Immature natural killer cell (primary cell): Measurements from ENCODE around the gene SH3BP5. TPM values are rescaled to one million over a fixed set of nuclear protein-coding genes. Genes with fewer than 3 reads are reported as not detected.

ENCODE experiments used
- DNase-seq, 3 donors: peaks; one replicate each; pipeline ENCODE4 v3.0.0; 2022; ENCODE audit warnings: mixed read lengths in 1 of 3
- H3K27ac Mint-ChIP-seq, 6 donors: one replicate each; pipeline ENCODE4 v1.8.0; 2020; ENCODE audit warnings: mixed read lengths in 6 of 6, mild to moderate bottlenecking in 5 of 6, inconsistent platforms in 4 of 6, moderate library complexity in 3 of 6
- H3K27me3 Mint-ChIP-seq, 3 donors: one replicate each; pipeline ENCODE4 v1.8.0; 2020 to 2021; ENCODE audit warnings: low read depth in 3 of 3, mild to moderate bottlenecking in 3 of 3, mixed read lengths in 3 of 3, moderate library complexity in 3 of 3, inconsistent platforms in 1 of 3
- H3K36me3 Mint-ChIP-seq, 3 donors: one replicate each; pipeline ENCODE4 v1.8.0; 2020; ENCODE audit warnings: mixed read lengths in 3 of 3, inconsistent platforms in 2 of 3, mild to moderate bottlenecking in 2 of 3
- H3K4me1 Mint-ChIP-seq, 2 donors: one replicate each; pipeline ENCODE4 v1.8.0; 2020; ENCODE audit warnings: inconsistent platforms in 2 of 2, mild to moderate bottlenecking in 2 of 2, mixed read lengths in 2 of 2, moderate library complexity in 1 of 2
- H3K4me3 Mint-ChIP-seq, 5 donors: one replicate each; pipeline ENCODE4 v1.8.0; 2020; ENCODE audit warnings: mild to moderate bottlenecking in 5 of 5, mixed read lengths in 5 of 5, inconsistent platforms in 3 of 5, moderate library complexity in 3 of 5
- H3K9me3 Mint-ChIP-seq, 6 donors: one replicate each; pipeline ENCODE4 v1.8.0; 2020; ENCODE audit warnings: mild to moderate bottlenecking in 6 of 6, mixed read lengths in 6 of 6, inconsistent platforms in 4 of 6, moderate library complexity in 3 of 6
- polyA plus RNA-seq, 3 donors: library from polyadenylated mRNA; unstranded; fragments of 300-500 nt; fragmentation: Illumina TruSeq; gene quantifications; one replicate each; pipeline ENCODE4 v1.2.3, GENCODE V29; 2021

The SH3BP5 gene
- polyA plus RNA-seq, 3 donors from 2014 or later, result 52.1 to 160 (median 67.4) TPM

- H3K4me1 Mint-ChIP-seq, result peaks cover 18 to 39% of the 10 kb centered on the region in 2 donors
- peaks cover 0 to 4% (median 0%) of the 10 kb centered on the region in 3 donors for H3K27me3 Mint-ChIP-seq
- peak overlapping the region in 5 of 6 donors; percentile 8 to 81 (median 72) for H3K27ac Mint-ChIP-seq
- no peaks in the 10 kb centered on the region for H3K9me3 Mint-ChIP-seq
- DNase-seq, result no peak
- H3K36me3 Mint-ChIP-seq, result peaks cover 6 to 48% (median 34%) of the 10 kb centered on the region in 3 donors
- H3K4me3 Mint-ChIP-seq, result no peak overlapping the region
Measured at GRCh38 chr3:15255215-15255614, 77.2 kb downstream of the SH3BP5 start.

- no peaks in the 10 kb centered on the region for H3K9me3 Mint-ChIP-seq
- peak overlapping the region; percentile 14 to 79 (median 48) for H3K27ac Mint-ChIP-seq
- H3K27me3 Mint-ChIP-seq, result peaks cover 0 to 3% (median 2%) of the 10 kb centered on the region in 3 donors
- peaks cover 8 to 23% of the 10 kb centered on the region in 2 donors for H3K4me1 Mint-ChIP-seq
- peaks cover 6 to 34% (median 30%) of the 10 kb centered on the region in 3 donors for H3K36me3 Mint-ChIP-seq
- H3K4me3 Mint-ChIP-seq, result no peak overlapping the region
- DNase-seq, result no peak
Measured at GRCh38 chr3:15253023-15253697, 79.2 kb downstream of the SH3BP5 start.

- peaks cover 6 to 40% (median 13%) of the 10 kb centered on the region in 3 donors for H3K36me3 Mint-ChIP-seq
- H3K4me3 Mint-ChIP-seq, result no peak overlapping the region
- DNase-seq, result no peak
- H3K27me3 Mint-ChIP-seq, result peaks cover 0 to 2% (median 0%) of the 10 kb centered on the region in 3 donors
- H3K27ac Mint-ChIP-seq, result peak overlapping the region in 4 of 6 donors; percentile 1 to 65 (median 50)
- no peaks in the 10 kb centered on the region for H3K9me3 Mint-ChIP-seq
- peaks cover 13 to 31% of the 10 kb centered on the region in 2 donors for H3K4me1 Mint-ChIP-seq
Measured at GRCh38 chr3:15246186-15246585, 86.2 kb downstream of the SH3BP5 start.

DNA sequence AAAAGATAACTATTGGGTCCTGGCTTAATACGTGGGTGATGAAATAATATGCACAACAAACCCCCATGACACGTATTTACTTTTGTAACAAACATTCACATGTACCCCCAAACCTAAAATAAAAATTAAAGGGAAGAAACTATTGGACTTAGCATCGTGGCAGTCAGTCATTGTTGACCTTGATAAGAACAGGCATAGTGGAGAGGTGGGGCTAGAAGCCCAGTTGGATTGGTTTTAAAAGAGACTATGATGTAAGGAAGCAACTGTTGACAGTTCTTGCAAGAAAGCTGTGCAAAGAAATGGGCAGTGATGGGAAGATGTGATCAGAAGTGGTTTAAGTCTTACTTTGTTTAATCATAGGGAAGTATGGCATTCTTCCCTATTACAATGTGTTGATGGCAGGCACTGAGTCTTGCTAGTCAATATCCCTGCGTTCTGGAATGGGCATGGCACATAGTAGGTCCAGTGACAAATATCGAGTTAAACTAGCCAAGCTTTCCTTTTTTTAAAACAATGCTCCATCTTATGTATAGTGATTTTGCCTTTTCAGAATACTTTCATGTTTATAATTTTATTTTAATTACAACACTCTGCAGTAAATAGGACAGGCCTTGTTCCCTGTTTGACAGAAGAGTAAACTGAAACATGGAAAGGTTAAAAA is 88.4 kb downstream of the SH3BP5 start:
- no peak for DNase-seq
- Mint-ChIP-seq H3K9me3 (no peaks in the 10 kb centered on the region), H3K4me3 (no peak overlapping the region), H3K27ac (peak overlapping the region in 5 of 6 donors; percentile 31 to 80 (median 69)), H3K36me3 (peaks cover 4 to 40% (median 11%) of the 10 kb centered on the region in 3 donors), H3K4me1 (peaks cover 13 to 31% of the 10 kb centered on the region in 2 donors), H3K27me3 (peaks cover 0 to 2% (median 0%) of the 10 kb centered on the region in 3 donors)

- no peak overlapping the region for H3K4me3 Mint-ChIP-seq
- H3K4me1 Mint-ChIP-seq, result peaks cover 6 to 19% of the 10 kb centered on the region in 2 donors
- peaks cover 6 to 37% (median 8%) of the 10 kb centered on the region in 3 donors for H3K36me3 Mint-ChIP-seq
- DNase-seq, result peak; percentile 35 to 56 (median 47)
- peak overlapping the region in 2 of 6 donors; percentile 12 to 34 for H3K27ac Mint-ChIP-seq
- H3K27me3 Mint-ChIP-seq, result no peaks in the 10 kb centered on the region
- H3K9me3 Mint-ChIP-seq, result no peaks in the 10 kb centered on the region
Measured at GRCh38 chr3:15241341-15241740, 91.0 kb downstream of the SH3BP5 start.

GRCh38 chr3:15229262-15229661 is 103.1 kb downstream of the SH3BP5 start:
- no peaks in the 10 kb centered on the region for H3K9me3 Mint-ChIP-seq
- DNase-seq, result no peak
- peaks cover 3 to 17% (median 17%) of the 10 kb centered on the region in 3 donors for H3K36me3 Mint-ChIP-seq
- no peaks in the 10 kb centered on the region for H3K27me3 Mint-ChIP-seq
- H3K27ac Mint-ChIP-seq, result no peak overlapping the region
- H3K4me1 Mint-ChIP-seq, result no peaks in the 10 kb centered on the region
- no peak overlapping the region for H3K4me3 Mint-ChIP-seq

DNA sequence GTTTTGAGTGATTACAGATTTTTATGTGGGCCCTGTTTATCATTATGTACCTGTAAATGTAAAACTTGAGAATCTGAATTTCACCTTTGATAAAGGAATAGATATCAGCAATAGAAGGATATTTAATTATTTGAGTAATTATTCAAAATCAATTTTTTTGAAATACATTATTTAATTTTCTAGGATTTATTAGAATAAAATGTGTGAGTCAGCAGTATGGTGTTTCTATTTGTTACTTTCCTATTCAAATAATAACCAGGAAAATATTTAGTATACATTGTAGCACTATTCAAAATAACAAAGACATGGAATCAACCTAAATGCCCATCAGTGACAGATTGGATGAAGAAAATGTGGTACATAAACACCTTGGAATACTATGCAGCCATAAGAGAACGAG is 104.2 kb downstream of the SH3BP5 start:
- Mint-ChIP-seq H3K4me3 (no peak overlapping the region), H3K9me3 (no peaks in the 10 kb centered on the region), H3K27me3 (no peaks in the 10 kb centered on the region), H3K36me3 (peaks cover 3 to 19% (median 16%) of the 10 kb centered on the region in 3 donors), H3K27ac (peak overlapping the region in 1 of 6 donors; percentile 50), H3K4me1 (no peaks in the 10 kb centered on the region)
- no peak for DNase-seq

- Mint-ChIP-seq H3K27ac (peak overlapping the region in 3 of 6 donors; percentile 34 to 49 (median 44)), H3K36me3 (peaks cover 10 to 39% (median 34%) of the 10 kb centered on the region in 3 donors), H3K4me3 (no peak overlapping the region), H3K9me3 (no peaks in the 10 kb centered on the region), H3K4me1 (peaks cover 0 to 19% of the 10 kb centered on the region in 2 donors), H3K27me3 (peaks cover 0 to under 1% (median 0%) of the 10 kb centered on the region in 3 donors)
- no peak for DNase-seq
Measured at GRCh38 chr3:15223685-15224572, 108.5 kb downstream of the SH3BP5 start.

GRCh38 chr3:15221574-15222217 is 110.7 kb downstream of the SH3BP5 start:
- Mint-ChIP-seq H3K9me3 (no peaks in the 10 kb centered on the region), H3K36me3 (peaks cover 11 to 43% (median 40%) of the 10 kb centered on the region in 3 donors), H3K27ac (no peak overlapping the region)

GRCh38 chr3:15220661-15221060 is 111.7 kb downstream of the SH3BP5 start:
- Mint-ChIP-seq H3K27me3 (peaks cover 0 to 2% (median 1%) of the 10 kb centered on the region in 3 donors), H3K36me3 (peaks cover 11 to 46% (median 43%) of the 10 kb centered on the region in 3 donors), H3K4me3 (no peak overlapping the region), H3K4me1 (peaks cover 2 to 31% of the 10 kb centered on the region in 2 donors), H3K9me3 (no peaks in the 10 kb centered on the region), H3K27ac (no peak overlapping the region)
- DNase-seq, result no peak

More at GRCh38 chr3:15221574-15222217, 110.7 kb downstream of the SH3BP5 start:
- Mint-ChIP-seq H3K4me3 (no peak overlapping the region), H3K4me1 (peaks cover 1 to 26% of the 10 kb centered on the region in 2 donors), H3K27me3 (peaks cover 0 to 2% (median 1%) of the 10 kb centered on the region in 3 donors)
- DNase-seq, result no peak

DNA sequence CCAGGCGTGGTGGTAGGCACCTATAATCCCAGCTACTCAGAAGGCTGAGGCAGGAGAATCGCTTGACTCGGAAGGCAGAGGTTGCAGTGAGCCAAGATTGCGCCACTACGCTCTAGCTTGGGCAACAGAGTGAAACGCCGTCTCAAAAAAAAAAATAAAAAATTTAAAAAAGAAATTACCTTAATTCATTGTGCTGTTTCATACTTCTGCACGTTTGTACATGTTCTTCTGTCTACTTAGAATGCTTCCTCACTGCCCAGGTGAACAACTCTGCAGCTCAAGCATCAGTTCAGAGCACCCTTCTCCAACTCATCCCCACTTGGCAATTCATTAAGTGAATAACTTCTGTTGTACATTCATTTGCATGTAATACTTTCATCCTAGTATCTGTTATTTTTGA is 112.3 kb downstream of the SH3BP5 start:
- Mint-ChIP-seq H3K36me3 (peaks cover 11 to 46% (median 43%) of the 10 kb centered on the region in 3 donors), H3K4me1 (peaks cover 7 to 31% of the 10 kb centered on the region in 2 donors), H3K9me3 (no peaks in the 10 kb centered on the region), H3K27me3 (peaks cover 0 to 2% (median 1%) of the 10 kb centered on the region in 3 donors), H3K27ac (no peak overlapping the region), H3K4me3 (no peak overlapping the region)
- no peak for DNase-seq

DNA sequence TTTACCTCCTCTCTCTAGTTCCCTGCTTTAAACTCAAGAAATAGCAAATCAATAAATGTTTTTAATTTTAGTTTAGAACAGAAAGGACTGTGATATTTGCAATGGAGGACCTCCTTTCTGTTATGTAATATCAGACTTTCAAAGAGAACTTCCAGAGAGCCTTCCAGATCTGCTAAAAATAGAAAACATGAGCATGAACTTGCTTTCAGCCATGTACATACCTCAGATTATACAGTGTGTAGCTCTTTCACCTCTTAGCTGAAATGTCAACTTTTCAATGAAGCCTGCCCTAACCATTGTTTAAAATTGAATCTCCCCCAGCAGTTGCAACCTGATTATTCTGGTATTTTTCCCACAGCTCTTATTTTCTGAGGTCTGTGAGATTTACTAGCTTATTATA is 113.7 kb downstream of the SH3BP5 start:
- peaks cover 11 to 43% (median 40%) of the 10 kb centered on the region in 3 donors for H3K36me3 Mint-ChIP-seq
- DNase-seq, result no peak
- H3K27me3 Mint-ChIP-seq, result peaks cover 0 to 2% (median 1%) of the 10 kb centered on the region in 3 donors
- no peaks in the 10 kb centered on the region for H3K9me3 Mint-ChIP-seq
- H3K4me3 Mint-ChIP-seq, result no peak overlapping the region
- H3K4me1 Mint-ChIP-seq, result peaks cover 7 to 31% of the 10 kb centered on the region in 2 donors
- no peak overlapping the region for H3K27ac Mint-ChIP-seq

- Mint-ChIP-seq H3K27ac (peak overlapping the region in 1 of 6 donors; percentile 27), H3K4me1 (peaks cover 8 to 34% of the 10 kb centered on the region in 2 donors), H3K4me3 (no peak overlapping the region), H3K27me3 (peaks cover 0 to 2% (median 1%) of the 10 kb centered on the region in 3 donors), H3K36me3 (peaks cover 15 to 44% (median 40%) of the 10 kb centered on the region in 3 donors), H3K9me3 (no peaks in the 10 kb centered on the region)
- no peak for DNase-seq
Measured at GRCh38 chr3:15217841-15218267, 114.5 kb downstream of the SH3BP5 start.
